Measurements from ENCODE around the gene TLR7. TPM values are rescaled to one million over a fixed set of nuclear protein-coding genes. Genes with fewer than 3 reads are reported as not detected.

The TLR7 gene
- total RNA-seq, 1 donor from 2014 or later: not detected

DNA sequence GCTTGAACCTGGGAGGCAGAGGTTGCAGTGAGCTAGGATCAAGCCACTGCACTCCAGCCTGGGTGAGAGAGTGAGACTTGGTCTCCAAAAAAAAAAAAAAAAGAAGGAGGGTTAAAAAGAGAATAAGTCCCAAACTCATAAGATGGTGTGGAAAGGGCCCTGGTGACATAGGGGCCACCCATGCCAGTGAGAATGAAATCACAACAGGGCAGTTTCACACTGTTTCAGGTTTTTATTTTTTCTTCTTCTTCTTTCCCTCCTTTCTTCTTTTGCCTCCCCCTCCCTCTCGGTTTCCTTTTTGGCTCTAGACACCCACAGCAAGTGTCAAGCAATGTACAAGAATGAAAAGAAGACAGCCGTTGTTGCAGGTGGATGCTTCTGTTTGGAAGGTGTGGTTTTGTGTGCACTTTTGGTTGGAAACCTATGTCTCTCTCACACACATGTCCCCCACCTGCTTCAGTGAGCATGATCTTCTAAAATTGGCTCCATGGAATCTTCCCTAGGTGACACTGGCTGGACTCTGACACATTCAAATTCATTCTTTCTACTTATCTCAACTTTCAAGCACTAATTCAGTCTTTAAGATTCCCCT is 25.1 kb downstream of the TLR7 start:
- no peak overlapping the region for H3K27ac ChIP-seq (ENCODE audit: low read depth, low read length)
- H3K9me3 Mint-ChIP-seq (ENCODE audit: unreplicated experiment): no peaks in the 10 kb centered on the region

DNA sequence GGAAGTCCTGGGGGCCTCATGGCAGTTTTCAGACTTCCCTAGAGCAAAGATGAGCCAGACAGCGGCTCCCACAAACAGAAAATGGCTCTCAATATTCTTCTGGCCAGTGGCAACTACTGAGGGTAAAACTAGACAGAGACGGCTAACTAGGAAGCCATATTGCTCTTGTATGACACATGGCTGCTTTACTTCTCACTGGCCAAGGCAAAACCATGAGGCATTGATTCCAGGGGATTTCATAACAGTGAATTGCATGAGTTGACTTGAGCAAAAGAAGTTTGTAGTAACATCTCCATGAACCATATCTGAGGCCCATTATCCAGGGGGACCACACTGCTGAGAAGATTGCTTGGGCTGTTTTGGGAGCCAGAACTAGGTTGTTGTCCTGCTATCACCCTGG is 25.8 kb downstream of the TLR7 start:
- Histone ChIP-seq H3K36me3 (ENCODE audit: insufficient read depth, low read length) (no peaks in the 10 kb centered on the region), H3K9me3 (ENCODE audit: insufficient read depth, low read depth, low read length) (no peaks in the 10 kb centered on the region), H3K4me3 (ENCODE audit: insufficient read depth, low read depth, low read length) (no peak overlapping the region), H3K9ac (ENCODE audit: low read length) (no peak overlapping the region), H2AFZ (ENCODE audit: low read depth, low read length) (no peak overlapping the region), H3K4me2 (ENCODE audit: low read length) (no peak overlapping the region), H3K4me1 (ENCODE audit: insufficient read depth, low read length) (no peaks in the 10 kb centered on the region), H4K20me1 (ENCODE audit: insufficient read depth, low read length) (no peaks in the 10 kb centered on the region), H3K27me3 (ENCODE audit: insufficient read depth, low read length) (no peaks in the 10 kb centered on the region), H3K27ac (ENCODE audit: low read depth, low read length) (no peak overlapping the region), H3K79me2 (ENCODE audit: insufficient read depth, low read length) (no peaks in the 10 kb centered on the region)
- no peak for DNase-seq (ENCODE audit: low read depth)
- Mint-ChIP-seq H3K4me1 (ENCODE audit: low read depth, unreplicated experiment) (peaks cover 9% of the 10 kb centered on the region), H3K27me3 (ENCODE audit: low read depth, unreplicated experiment) (peaks cover 4% of the 10 kb centered on the region), H3K4me3 (ENCODE audit: unreplicated experiment) (no peak overlapping the region), H3K36me3 (ENCODE audit: low read depth, unreplicated experiment) (no peaks in the 10 kb centered on the region), H3K9me3 (ENCODE audit: unreplicated experiment) (no peaks in the 10 kb centered on the region), H3K27ac (ENCODE audit: unreplicated experiment) (no peak overlapping the region)
- no peak for FAIRE-seq
- TF ChIP-seq, protein P1, sequence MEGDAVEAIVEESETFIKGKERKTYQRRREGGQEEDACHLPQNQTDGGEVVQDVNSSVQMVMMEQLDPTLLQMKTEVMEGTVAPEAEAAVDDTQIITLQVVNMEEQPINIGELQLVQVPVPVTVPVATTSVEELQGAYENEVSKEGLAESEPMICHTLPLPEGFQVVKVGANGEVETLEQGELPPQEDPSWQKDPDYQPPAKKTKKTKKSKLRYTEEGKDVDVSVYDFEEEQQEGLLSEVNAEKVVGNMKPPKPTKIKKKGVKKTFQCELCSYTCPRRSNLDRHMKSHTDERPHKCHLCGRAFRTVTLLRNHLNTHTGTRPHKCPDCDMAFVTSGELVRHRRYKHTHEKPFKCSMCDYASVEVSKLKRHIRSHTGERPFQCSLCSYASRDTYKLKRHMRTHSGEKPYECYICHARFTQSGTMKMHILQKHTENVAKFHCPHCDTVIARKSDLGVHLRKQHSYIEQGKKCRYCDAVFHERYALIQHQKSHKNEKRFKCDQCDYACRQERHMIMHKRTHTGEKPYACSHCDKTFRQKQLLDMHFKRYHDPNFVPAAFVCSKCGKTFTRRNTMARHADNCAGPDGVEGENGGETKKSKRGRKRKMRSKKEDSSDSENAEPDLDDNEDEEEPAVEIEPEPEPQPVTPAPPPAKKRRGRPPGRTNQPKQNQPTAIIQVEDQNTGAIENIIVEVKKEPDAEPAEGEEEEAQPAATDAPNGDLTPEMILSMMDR (IDR thresholded peaks at IDR 0.05; ENCODE audit: insufficient read depth, low read depth, low read length): no peak
- no peak for TF ChIP-seq EZH2 (IDR thresholded peaks at IDR 0.05; ENCODE audit: insufficient read depth, low read length)

More for the DNA sequence above, 25.1 kb downstream of the TLR7 start:
- Histone ChIP-seq H3K27me3 (ENCODE audit: insufficient read depth, low read length) (no peaks in the 10 kb centered on the region), H4K20me1 (ENCODE audit: insufficient read depth, low read length) (no peaks in the 10 kb centered on the region), H3K36me3 (ENCODE audit: insufficient read depth, low read length) (no peaks in the 10 kb centered on the region), H3K4me2 (ENCODE audit: low read length) (no peak overlapping the region), H3K9me3 (ENCODE audit: insufficient read depth, low read depth, low read length) (no peaks in the 10 kb centered on the region), H2AFZ (ENCODE audit: low read depth, low read length) (no peak overlapping the region), H3K9ac (ENCODE audit: low read length) (no peak overlapping the region), H3K4me3 (ENCODE audit: insufficient read depth, low read depth, low read length) (no peak overlapping the region), H3K4me1 (ENCODE audit: insufficient read depth, low read length) (no peaks in the 10 kb centered on the region), H3K79me2 (ENCODE audit: insufficient read depth, low read length) (no peaks in the 10 kb centered on the region)
- H3K36me3 Mint-ChIP-seq (ENCODE audit: low read depth, unreplicated experiment): no peaks in the 10 kb centered on the region
- H3K27ac Mint-ChIP-seq (ENCODE audit: unreplicated experiment): no peak overlapping the region
- FAIRE-seq (no peak), DNase-seq (ENCODE audit: low read depth) (no peak)
- no peak overlapping the region for H3K4me3 Mint-ChIP-seq (ENCODE audit: unreplicated experiment)
- TF ChIP-seq, protein P1 (IDR thresholded peaks at IDR 0.05; ENCODE audit: insufficient read depth, low read depth, low read length): no peak
- TF ChIP-seq EZH2 (IDR thresholded peaks at IDR 0.05; ENCODE audit: insufficient read depth, low read length): no peak
- H3K27me3 Mint-ChIP-seq (ENCODE audit: low read depth, unreplicated experiment): peaks cover 4% of the 10 kb centered on the region
- H3K4me1 Mint-ChIP-seq (ENCODE audit: low read depth, unreplicated experiment): peaks cover 9% of the 10 kb centered on the region
